ENCODE results near the gene TPSG1.

The TPSG1 gene

GRCh38 chr16:1177750-1178149, 47.3 kb downstream of the TPSG1 start:
- H3K27ac ChIP-seq (ENCODE audit: low read length) = no peak overlapping the region
- no peak for DNase-seq
- H3K4me1 ChIP-seq (ENCODE audit: low read length) = no peaks in the 10 kb centered on the region
- no peak overlapping the region for H2AFZ ChIP-seq (ENCODE audit: low read length)
- no peaks in the 10 kb centered on the region for H3K9me3 ChIP-seq (replicated peaks; ENCODE audit: insufficient read depth, low read length)
- peaks cover 79% of the 10 kb centered on the region for H3K27me3 ChIP-seq (replicated peaks; ENCODE audit: insufficient read depth, low read length)
- no peak overlapping the region for H3K4me2 ChIP-seq (ENCODE audit: low read depth, low read length)
- no peaks in the 10 kb centered on the region for H3K9me2 ChIP-seq (replicated peaks; ENCODE audit: insufficient read depth, low read length)
- TF ChIP-seq CTCF (IDR thresholded peaks at IDR 0.05; ENCODE audit: low read length) (no peak), EZH2 (optimal IDR thresholded peaks at IDR 0.05; ENCODE audit: low read depth, low read length) (no peak), EZH2phosphoT487 (IDR thresholded peaks at IDR 0.05; ENCODE audit: low read length) (no peak)
- H3K79me2 ChIP-seq (ENCODE audit: low read length) = no peaks in the 10 kb centered on the region
- H3F3A ChIP-seq (ENCODE audit: insufficient read depth, low read length) = no peaks in the 10 kb centered on the region
- no peak overlapping the region for H3K4me3 ChIP-seq (ENCODE audit: low read length)
- H3K36me3 ChIP-seq (replicated peaks; ENCODE audit: insufficient read depth, low read length) = no peaks in the 10 kb centered on the region
- H3K9ac ChIP-seq (ENCODE audit: low read length) = no peak overlapping the region
- no peaks in the 10 kb centered on the region for H4K20me1 ChIP-seq (ENCODE audit: insufficient read depth, low read length)

- Histone ChIP-seq H3K27me3 (replicated peaks; ENCODE audit: insufficient read depth, low read length) (peaks cover 79% of the 10 kb centered on the region), H3K4me2 (ENCODE audit: low read depth, low read length) (no peak overlapping the region), H3K36me3 (replicated peaks; ENCODE audit: insufficient read depth, low read length) (no peaks in the 10 kb centered on the region), H3K79me2 (ENCODE audit: low read length) (no peaks in the 10 kb centered on the region), H3F3A (ENCODE audit: insufficient read depth, low read length) (no peaks in the 10 kb centered on the region), H2AFZ (ENCODE audit: low read length) (no peak overlapping the region), H3K27ac (ENCODE audit: low read length) (no peak overlapping the region), H3K4me1 (ENCODE audit: low read length) (no peaks in the 10 kb centered on the region), H4K20me1 (ENCODE audit: insufficient read depth, low read length) (no peaks in the 10 kb centered on the region), H3K4me3 (ENCODE audit: low read length) (no peak overlapping the region), H3K9ac (ENCODE audit: low read length) (no peak overlapping the region), H3K9me2 (replicated peaks; ENCODE audit: insufficient read depth, low read length) (no peaks in the 10 kb centered on the region), H3K9me3 (replicated peaks; ENCODE audit: insufficient read depth, low read length) (no peaks in the 10 kb centered on the region)
- TF ChIP-seq EZH2phosphoT487 (IDR thresholded peaks at IDR 0.05; ENCODE audit: low read length) (0 out of 2 replicates have a peak, but pooled peaks have one; percentile 65), EZH2 (optimal IDR thresholded peaks at IDR 0.05; ENCODE audit: low read depth, low read length) (peak; percentile 59), CTCF (IDR thresholded peaks at IDR 0.05; ENCODE audit: low read length) (no peak)
- DNase-seq = no peak
These were observed 48.0 kb downstream of the TPSG1 start for GRCh38 chr16:1177053-1177452.

GRCh38 chr16:1176280-1176897, 48.7 kb downstream of the TPSG1 start:
- Histone ChIP-seq H3K9ac (ENCODE audit: low read length) (no peak overlapping the region), H2AFZ (ENCODE audit: low read length) (no peak overlapping the region), H3K9me3 (replicated peaks; ENCODE audit: insufficient read depth, low read length) (no peaks in the 10 kb centered on the region), H3K4me3 (ENCODE audit: low read length) (no peak overlapping the region), H3F3A (ENCODE audit: insufficient read depth, low read length) (no peaks in the 10 kb centered on the region), H3K9me2 (replicated peaks; ENCODE audit: insufficient read depth, low read length) (no peaks in the 10 kb centered on the region), H3K79me2 (ENCODE audit: low read length) (no peaks in the 10 kb centered on the region), H3K36me3 (replicated peaks; ENCODE audit: insufficient read depth, low read length) (no peaks in the 10 kb centered on the region), H3K4me2 (ENCODE audit: low read depth, low read length) (no peak overlapping the region), H4K20me1 (ENCODE audit: insufficient read depth, low read length) (no peaks in the 10 kb centered on the region), H3K4me1 (ENCODE audit: low read length) (no peaks in the 10 kb centered on the region), H3K27me3 (replicated peaks; ENCODE audit: insufficient read depth, low read length) (peaks cover 80% of the 10 kb centered on the region), H3K27ac (ENCODE audit: low read length) (no peak overlapping the region)
- no peak for DNase-seq
- TF ChIP-seq EZH2phosphoT487 (IDR thresholded peaks at IDR 0.05; ENCODE audit: low read length) (no peak), CTCF (IDR thresholded peaks at IDR 0.05; ENCODE audit: low read length) (no peak), EZH2 (optimal IDR thresholded peaks at IDR 0.05; ENCODE audit: low read depth, low read length) (no peak)
